Measurements from ENCODE around the gene TESK2.

The TESK2 gene

DNA sequence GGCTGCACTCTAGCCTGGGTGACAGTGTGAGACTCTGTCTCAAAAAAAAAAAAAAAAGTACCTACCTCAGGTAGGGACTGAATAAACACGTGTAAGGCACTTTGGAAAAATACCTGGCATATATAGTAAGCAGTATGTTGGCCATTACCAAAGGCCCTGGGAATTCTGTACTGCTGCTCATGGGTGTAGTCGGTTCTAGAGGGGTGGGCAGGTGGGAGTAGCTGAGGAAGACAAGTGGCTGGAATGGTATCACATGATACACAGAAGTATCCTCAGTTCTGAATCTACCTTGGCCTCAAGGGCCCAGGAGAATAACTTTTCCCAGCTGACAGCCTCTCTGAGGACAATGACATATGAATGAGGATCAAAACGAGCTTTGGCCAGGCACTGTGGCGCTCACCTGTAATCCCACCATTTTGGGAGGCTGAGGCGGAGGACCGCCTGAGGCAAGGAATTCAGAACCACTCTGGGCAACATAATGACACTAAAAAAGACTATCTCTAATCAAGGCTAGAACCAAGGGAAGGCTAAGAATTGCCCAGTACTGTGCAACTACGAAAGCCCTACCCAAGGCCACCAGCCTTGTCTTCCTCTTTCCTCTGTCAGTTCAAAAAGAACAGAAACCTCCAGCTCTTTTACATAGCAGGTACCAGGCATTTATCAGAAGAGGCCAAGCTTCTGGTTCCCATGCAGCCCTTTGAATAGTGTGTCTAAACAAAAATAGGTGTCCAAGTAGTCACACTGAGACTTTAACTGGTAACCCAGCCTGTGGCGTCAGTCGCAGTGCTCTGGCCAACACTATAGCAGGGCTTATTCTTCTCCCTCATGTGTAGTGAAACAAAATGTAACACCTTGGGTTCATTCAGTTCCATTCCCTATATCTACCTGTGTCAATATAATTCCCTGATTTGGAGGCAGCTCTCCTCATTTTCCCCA is 19.3 kb upstream of the TESK2 start:
- peaks cover 9% of the 10 kb centered on the region for H3K36me3 ChIP-seq (ENCODE audit: insufficient read depth)
- no peak overlapping the region for H3K27ac ChIP-seq
- TF ChIP-seq, protein P1, sequence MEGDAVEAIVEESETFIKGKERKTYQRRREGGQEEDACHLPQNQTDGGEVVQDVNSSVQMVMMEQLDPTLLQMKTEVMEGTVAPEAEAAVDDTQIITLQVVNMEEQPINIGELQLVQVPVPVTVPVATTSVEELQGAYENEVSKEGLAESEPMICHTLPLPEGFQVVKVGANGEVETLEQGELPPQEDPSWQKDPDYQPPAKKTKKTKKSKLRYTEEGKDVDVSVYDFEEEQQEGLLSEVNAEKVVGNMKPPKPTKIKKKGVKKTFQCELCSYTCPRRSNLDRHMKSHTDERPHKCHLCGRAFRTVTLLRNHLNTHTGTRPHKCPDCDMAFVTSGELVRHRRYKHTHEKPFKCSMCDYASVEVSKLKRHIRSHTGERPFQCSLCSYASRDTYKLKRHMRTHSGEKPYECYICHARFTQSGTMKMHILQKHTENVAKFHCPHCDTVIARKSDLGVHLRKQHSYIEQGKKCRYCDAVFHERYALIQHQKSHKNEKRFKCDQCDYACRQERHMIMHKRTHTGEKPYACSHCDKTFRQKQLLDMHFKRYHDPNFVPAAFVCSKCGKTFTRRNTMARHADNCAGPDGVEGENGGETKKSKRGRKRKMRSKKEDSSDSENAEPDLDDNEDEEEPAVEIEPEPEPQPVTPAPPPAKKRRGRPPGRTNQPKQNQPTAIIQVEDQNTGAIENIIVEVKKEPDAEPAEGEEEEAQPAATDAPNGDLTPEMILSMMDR (conservative IDR thresholded peaks at IDR 0.05; ENCODE audit: low read depth, low read length): no peak
- no peaks in the 10 kb centered on the region for H4K20me1 ChIP-seq (ENCODE audit: insufficient read depth)
- H3K4me2 ChIP-seq: no peak overlapping the region
- H2AFZ ChIP-seq (ENCODE audit: low read depth): no peak overlapping the region
- H3K9ac ChIP-seq: no peak overlapping the region
- no peaks in the 10 kb centered on the region for H3K4me1 ChIP-seq (ENCODE audit: low read depth, poor library complexity, severe bottlenecking)
- no peak overlapping the region for H3K4me3 ChIP-seq (IDR thresholded peaks at IDR 0.05; ENCODE audit: insufficient read depth, low read depth, low read length)
- peaks cover 5% of the 10 kb centered on the region; the same call in 1 of the 2 replicates for H3K79me2 ChIP-seq (ENCODE audit: insufficient read depth, low read depth)
- H3K27me3 ChIP-seq (ENCODE audit: insufficient read depth, low read depth): no peaks in the 10 kb centered on the region

DNA sequence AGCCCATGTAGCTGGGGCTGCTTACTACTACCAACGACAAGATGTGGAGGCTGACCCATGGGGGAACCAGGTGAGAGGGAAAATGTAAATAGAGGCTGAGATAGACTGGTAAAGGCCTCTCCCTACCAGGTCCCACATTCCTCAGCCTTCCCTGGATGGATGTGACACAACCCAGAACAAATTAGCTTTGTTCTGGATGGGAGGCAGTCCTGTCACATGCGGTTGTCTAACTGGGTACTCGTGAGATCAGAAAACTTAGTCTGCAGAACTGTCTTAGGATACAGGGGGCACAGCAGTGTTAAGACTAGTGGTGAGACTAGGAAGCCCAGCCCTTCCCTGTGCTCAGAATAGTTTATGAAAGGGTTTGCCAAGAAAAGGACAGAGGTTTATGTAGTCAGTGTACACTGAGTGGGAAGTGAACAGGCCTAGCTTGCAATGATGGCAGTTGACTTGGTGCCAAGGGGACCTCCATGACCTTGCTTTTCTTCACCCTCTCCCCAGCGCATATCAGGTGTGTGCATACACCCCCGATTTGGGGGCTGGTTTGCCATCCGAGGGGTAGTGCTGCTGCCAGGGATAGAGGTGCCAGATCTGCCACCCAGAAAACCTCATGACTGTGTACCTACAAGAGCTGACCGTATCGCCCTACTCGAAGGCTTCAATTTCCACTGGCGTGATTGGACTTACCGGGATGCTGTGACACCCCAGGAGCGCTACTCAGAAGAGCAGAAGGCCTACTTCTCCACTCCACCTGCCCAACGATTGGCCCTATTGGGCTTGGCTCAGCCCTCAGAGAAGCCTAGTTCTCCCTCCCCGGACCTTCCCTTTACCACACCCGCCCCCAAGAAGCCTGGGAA is 17.6 kb upstream of the TESK2 start:
- no peak overlapping the region for H3K4me3 ChIP-seq (IDR thresholded peaks at IDR 0.05; ENCODE audit: insufficient read depth, low read depth, low read length)
- no peak overlapping the region; the same call in 1 of the 2 replicates for H3K27ac ChIP-seq
- no peak overlapping the region for H2AFZ ChIP-seq (ENCODE audit: low read depth)
- H4K20me1 ChIP-seq (ENCODE audit: insufficient read depth): no peaks in the 10 kb centered on the region
- TF ChIP-seq, protein P1 (conservative IDR thresholded peaks at IDR 0.05; ENCODE audit: low read depth, low read length): no peak; the same call in 1 of the 2 replicates
- H3K4me1 ChIP-seq (ENCODE audit: low read depth, poor library complexity, severe bottlenecking): no peaks in the 10 kb centered on the region
- no peaks in the 10 kb centered on the region for H3K27me3 ChIP-seq (ENCODE audit: insufficient read depth, low read depth)
- H3K79me2 ChIP-seq (ENCODE audit: insufficient read depth, low read depth): no peaks in the 10 kb centered on the region
- peaks cover 5% of the 10 kb centered on the region for H3K36me3 ChIP-seq (ENCODE audit: insufficient read depth)
- H3K9ac ChIP-seq: no peak overlapping the region
- no peak overlapping the region for H3K4me2 ChIP-seq

DNA sequence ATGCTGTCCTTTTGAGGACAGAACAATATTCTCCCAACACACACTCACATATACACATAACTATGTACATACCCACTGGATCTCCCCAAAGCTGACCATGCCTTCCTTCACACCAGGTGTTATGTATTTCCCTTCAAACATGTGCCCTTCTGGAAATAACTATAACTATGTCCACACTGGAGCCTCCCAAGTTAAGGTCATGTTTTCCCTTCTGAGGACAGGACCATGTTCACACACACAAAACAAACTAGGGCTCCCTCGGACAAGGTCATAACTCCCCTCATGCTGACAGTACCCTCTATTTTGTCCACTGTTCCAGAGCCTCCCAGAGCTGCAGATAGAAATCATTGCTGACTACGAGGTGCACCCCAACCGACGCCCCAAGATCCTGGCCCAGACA is 16.9 kb upstream of the TESK2 start:
- H3K4me2 ChIP-seq: no peak overlapping the region
- no peaks in the 10 kb centered on the region for H3K79me2 ChIP-seq (ENCODE audit: insufficient read depth, low read depth)
- H3K4me1 ChIP-seq (ENCODE audit: low read depth, poor library complexity, severe bottlenecking): no peaks in the 10 kb centered on the region
- peaks cover 5% of the 10 kb centered on the region for H3K36me3 ChIP-seq (ENCODE audit: insufficient read depth)
- H4K20me1 ChIP-seq (ENCODE audit: insufficient read depth): no peaks in the 10 kb centered on the region
- no peak overlapping the region for H2AFZ ChIP-seq (ENCODE audit: low read depth)
- no peak overlapping the region for H3K9ac ChIP-seq
- TF ChIP-seq, protein P1 (conservative IDR thresholded peaks at IDR 0.05; ENCODE audit: low read depth, low read length): no peak
- no peaks in the 10 kb centered on the region for H3K27me3 ChIP-seq (ENCODE audit: insufficient read depth, low read depth)
- H3K27ac ChIP-seq: no peak overlapping the region; the same call in 1 of the 2 replicates
- H3K4me3 ChIP-seq (IDR thresholded peaks at IDR 0.05; ENCODE audit: insufficient read depth, low read depth, low read length): no peak overlapping the region

DNA sequence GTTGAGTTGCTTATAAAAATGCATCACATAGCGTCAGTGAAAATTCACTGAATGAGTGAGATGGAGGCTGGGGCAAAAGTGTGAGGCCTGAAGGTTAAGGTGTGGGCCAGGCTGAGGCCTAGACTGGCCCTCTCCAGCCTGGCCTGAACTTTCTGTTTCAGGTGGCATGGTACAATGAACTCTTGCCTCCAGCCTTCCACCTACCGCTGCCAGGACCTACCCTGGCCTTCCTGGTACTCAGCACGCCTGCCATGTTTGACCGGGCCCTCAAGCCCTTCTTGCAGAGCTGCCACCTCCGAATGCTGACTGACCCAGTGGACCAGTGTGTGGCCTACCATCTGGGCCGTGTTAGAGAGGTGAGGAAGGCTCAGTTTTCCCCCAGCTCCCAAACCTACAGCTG is 16.2 kb upstream of the TESK2 start:
- H3K27me3 ChIP-seq (ENCODE audit: insufficient read depth, low read depth): no peaks in the 10 kb centered on the region
- H2AFZ ChIP-seq (ENCODE audit: low read depth): no peak overlapping the region
- H3K4me3 ChIP-seq (IDR thresholded peaks at IDR 0.05; ENCODE audit: insufficient read depth, low read depth, low read length): no peak overlapping the region
- no peak overlapping the region for H3K9ac ChIP-seq
- no peak overlapping the region; the same call in 1 of the 2 replicates for H3K27ac ChIP-seq
- TF ChIP-seq, protein P1 (conservative IDR thresholded peaks at IDR 0.05; ENCODE audit: low read depth, low read length): no peak
- H3K4me2 ChIP-seq: no peak overlapping the region
- no peaks in the 10 kb centered on the region for H4K20me1 ChIP-seq (ENCODE audit: insufficient read depth)
- peaks cover 2% of the 10 kb centered on the region for H3K4me1 ChIP-seq (ENCODE audit: low read depth, poor library complexity, severe bottlenecking)
- H3K36me3 ChIP-seq (ENCODE audit: insufficient read depth): peaks cover 5% of the 10 kb centered on the region; the same call in 1 of the 2 replicates
- H3K79me2 ChIP-seq (ENCODE audit: insufficient read depth, low read depth): no peaks in the 10 kb centered on the region
